ACC112 (cell line): ENCODE data around the gene TPX2.

ENCODE experiments used
- H2AFZ ChIP-seq: fragments of 200-600 bp; sonication (generic); one replicate; pipeline ENCODE4 v1.6.0; 2017; ENCODE audit warnings: antibody characterized with exemption, low read length; ENCODE audit not compliant: unreplicated experiment
- H3K27ac ChIP-seq: fragments of 200-600 bp; sonication (generic); 2 replicates; pipeline ENCODE4 v1.5.1; 2014; ENCODE audit warnings: low read depth, mild to moderate bottlenecking, antibody characterized with exemption, low read length, moderate library complexity
- H3K27me3 ChIP-seq: fragments of 200-600 bp; sonication (generic); 2 replicates; pipeline ENCODE4 v1.6.1; 2014; ENCODE audit warnings: mild to moderate bottlenecking, antibody characterized with exemption, low read length, moderate library complexity, mixed read lengths; ENCODE audit not compliant: insufficient read depth
- H3K36me3 ChIP-seq: fragments of 200-600 bp; sonication (generic); 2 replicates; pipeline ENCODE4 v1.6.1; 2016; ENCODE audit warnings: mild to moderate bottlenecking, antibody characterized with exemption, low read length, moderate library complexity, mixed read lengths; ENCODE audit not compliant: insufficient read depth
- H3K4me1 ChIP-seq: fragments of 200-600 bp; sonication (generic); one replicate; pipeline ENCODE4 v1.6.1; 2016; ENCODE audit warnings: low read length, mixed read lengths; ENCODE audit not compliant: insufficient read depth, unreplicated experiment, control insufficient read depth
- H3K4me3 ChIP-seq: fragments of 200-600 bp; sonication (generic); 2 replicates; pipeline ENCODE4 v1.5.1; 2014; ENCODE audit warnings: mild to moderate bottlenecking, low read depth, low read length
- H3K79me2 ChIP-seq: fragments of 200-600 bp; sonication (generic); one replicate; pipeline ENCODE4 v1.6.0; 2016; ENCODE audit warnings: low read length; ENCODE audit not compliant: control insufficient read depth, unreplicated experiment, insufficient read depth

TPX2 gene

GRCh38 chr20:31774408-31774807, 35.3 kb downstream of the TPX2 start:
- Histone ChIP-seq H2AFZ (no peak overlapping the region), H3K27me3 (no peaks in the 10 kb centered on the region), H3K4me1 (peaks cover 7% of the 10 kb centered on the region), H3K4me3 (no peak overlapping the region), H3K27ac (no peak overlapping the region), H3K36me3 (peaks cover 40% of the 10 kb centered on the region), H3K79me2 (peaks cover 25% of the 10 kb centered on the region)

- Histone ChIP-seq H3K79me2 (peaks cover 17% of the 10 kb centered on the region), H3K4me3 (no peak overlapping the region), H3K27ac (no peak overlapping the region), H3K4me1 (peaks cover 13% of the 10 kb centered on the region), H3K27me3 (no peaks in the 10 kb centered on the region), H2AFZ (no peak overlapping the region), H3K36me3 (peaks cover 59% of the 10 kb centered on the region)
Observed at GRCh38 chr20:31780839-31781238, 41.7 kb downstream of the TPX2 start.

- Histone ChIP-seq H3K27me3 (no peaks in the 10 kb centered on the region), H3K79me2 (peaks cover 22% of the 10 kb centered on the region), H2AFZ (no peak overlapping the region), H3K27ac (no peak overlapping the region), H3K36me3 (peaks cover 58% of the 10 kb centered on the region), H3K4me1 (peaks cover 13% of the 10 kb centered on the region), H3K4me3 (no peak overlapping the region)
Observed at GRCh38 chr20:31781945-31782344, 42.9 kb downstream of the TPX2 start.

DNA sequence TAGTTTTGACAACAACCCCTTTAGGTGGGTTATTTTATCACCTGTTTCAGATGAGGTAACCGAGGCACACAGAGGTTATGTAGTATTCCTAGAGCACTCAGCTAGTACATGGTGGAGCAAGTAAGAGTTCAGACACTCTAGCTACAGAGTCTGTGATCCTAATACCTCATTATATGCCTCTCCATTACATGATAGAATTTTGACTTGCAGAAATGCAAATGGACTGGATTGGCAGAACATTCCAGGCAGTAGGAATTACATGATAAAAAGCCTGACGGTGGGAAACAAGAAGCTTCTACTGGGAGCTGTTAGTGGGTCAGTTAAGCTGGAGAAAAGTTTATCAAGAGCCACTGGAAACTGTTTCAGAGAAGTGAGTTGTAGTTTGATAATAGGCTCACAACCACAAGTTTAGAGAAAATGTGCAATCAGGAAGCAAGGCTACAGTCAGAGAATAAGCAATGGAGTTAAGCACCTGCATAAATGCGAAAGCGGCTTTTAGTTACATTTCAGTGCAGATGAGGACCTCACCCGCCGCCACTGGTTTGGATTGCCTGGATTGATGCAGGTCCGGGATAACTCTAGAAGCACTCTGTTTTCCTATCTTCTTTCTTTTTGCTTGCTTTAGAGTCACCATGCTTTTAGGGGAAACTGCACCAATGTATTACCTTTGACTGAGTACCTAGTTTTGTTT, 45.4 kb downstream of the TPX2 start:
- Histone ChIP-seq H3K4me3 (no peak overlapping the region), H3K4me1 (peaks cover 23% of the 10 kb centered on the region), H3K27ac (no peak overlapping the region), H3K27me3 (no peaks in the 10 kb centered on the region), H3K79me2 (peaks cover 27% of the 10 kb centered on the region), H2AFZ (no peak overlapping the region), H3K36me3 (peaks cover 43% of the 10 kb centered on the region)

DNA sequence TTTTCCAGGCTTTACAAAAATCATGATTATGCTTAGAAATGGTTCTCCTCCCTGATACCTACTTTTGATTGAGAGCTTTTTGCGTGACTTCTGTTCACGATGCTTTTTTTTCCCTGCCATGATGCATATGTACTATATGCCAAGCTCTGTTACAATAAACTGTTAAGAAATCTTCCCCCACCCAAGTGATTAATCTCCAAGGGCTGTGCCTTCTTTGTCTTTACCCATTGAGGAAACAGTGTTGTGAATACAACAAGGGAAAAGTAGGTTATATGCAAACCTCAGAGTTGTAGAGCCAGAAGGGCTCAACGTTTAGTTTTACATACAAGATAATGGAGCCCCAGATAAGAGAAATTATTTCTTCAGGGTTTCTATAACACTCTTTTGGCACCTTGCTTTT, 46.0 kb downstream of the TPX2 start:
- Histone ChIP-seq H3K27me3 (no peaks in the 10 kb centered on the region), H3K36me3 (peaks cover 40% of the 10 kb centered on the region), H3K4me1 (peaks cover 23% of the 10 kb centered on the region), H3K27ac (no peak overlapping the region), H2AFZ (no peak overlapping the region), H3K4me3 (no peak overlapping the region), H3K79me2 (peaks cover 27% of the 10 kb centered on the region)

- Histone ChIP-seq H3K79me2 (peaks cover 23% of the 10 kb centered on the region), H3K27me3 (no peaks in the 10 kb centered on the region), H3K36me3 (peaks cover 42% of the 10 kb centered on the region), H3K4me3 (no peak overlapping the region), H2AFZ (no peak overlapping the region), H3K27ac (peak overlapping the region; percentile 43), H3K4me1 (peaks cover 16% of the 10 kb centered on the region)
Observed at GRCh38 chr20:31788578-31788977, 49.5 kb downstream of the TPX2 start.

DNA sequence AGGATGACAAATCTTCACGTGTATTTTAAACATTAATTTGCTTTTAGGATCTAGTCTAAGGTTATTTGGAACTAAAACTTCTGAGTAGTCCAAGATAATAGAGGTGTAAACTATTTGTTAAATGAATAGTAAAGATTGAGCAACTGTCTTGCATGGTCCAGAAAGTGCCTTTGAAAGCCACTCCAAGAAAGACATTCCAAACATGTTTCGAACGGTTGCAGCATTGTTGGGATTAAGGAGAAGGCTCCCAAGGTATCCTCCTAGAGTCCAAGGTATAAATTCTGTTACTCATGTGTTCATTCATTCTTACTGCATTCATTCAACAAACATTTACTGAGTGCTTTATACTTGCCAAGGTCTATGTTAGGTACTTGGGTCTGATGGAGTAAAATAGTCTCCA, 51.3 kb downstream of the TPX2 start:
- H3K36me3 ChIP-seq: peaks cover 36% of the 10 kb centered on the region

GRCh38 chr20:31797364-31797763, 58.3 kb downstream of the TPX2 start:
- Histone ChIP-seq H2AFZ (no peak overlapping the region), H3K4me3 (no peak overlapping the region), H3K36me3 (peaks cover 51% of the 10 kb centered on the region), H3K27ac (no peak overlapping the region), H3K4me1 (no peaks in the 10 kb centered on the region), H3K79me2 (peaks cover 10% of the 10 kb centered on the region), H3K27me3 (no peaks in the 10 kb centered on the region)

More for the DNA sequence above, 51.3 kb downstream of the TPX2 start:
- Histone ChIP-seq H3K4me3 (no peak overlapping the region), H3K27me3 (no peaks in the 10 kb centered on the region), H3K27ac (no peak overlapping the region), H3K4me1 (peaks cover 10% of the 10 kb centered on the region), H3K79me2 (peaks cover 18% of the 10 kb centered on the region), H2AFZ (no peak overlapping the region)

DNA sequence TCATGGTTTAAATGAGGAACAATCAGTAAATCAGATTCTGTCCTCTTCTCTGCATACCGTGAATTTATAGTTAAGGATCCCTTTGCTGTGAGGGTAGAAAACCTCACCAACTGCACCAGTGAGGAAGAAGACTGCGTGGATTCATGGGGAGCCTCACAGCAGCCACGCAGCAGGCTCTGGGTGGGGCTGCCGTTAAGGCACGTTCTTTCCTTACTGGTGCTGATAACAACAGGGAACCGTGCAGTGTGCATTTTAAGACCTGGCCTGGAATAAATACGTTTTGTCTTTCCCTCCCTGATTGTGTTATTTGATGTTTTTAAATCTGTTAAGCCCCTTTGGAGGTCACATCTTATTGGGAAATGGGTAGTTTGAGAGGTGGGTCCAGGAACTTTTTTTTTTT, 62.4 kb downstream of the TPX2 start:
- Histone ChIP-seq H3K4me1 (no peaks in the 10 kb centered on the region), H3K27ac (no peak overlapping the region), H3K4me3 (no peak overlapping the region), H3K27me3 (no peaks in the 10 kb centered on the region), H3K79me2 (no peaks in the 10 kb centered on the region), H2AFZ (no peak overlapping the region), H3K36me3 (peaks cover 27% of the 10 kb centered on the region)

DNA sequence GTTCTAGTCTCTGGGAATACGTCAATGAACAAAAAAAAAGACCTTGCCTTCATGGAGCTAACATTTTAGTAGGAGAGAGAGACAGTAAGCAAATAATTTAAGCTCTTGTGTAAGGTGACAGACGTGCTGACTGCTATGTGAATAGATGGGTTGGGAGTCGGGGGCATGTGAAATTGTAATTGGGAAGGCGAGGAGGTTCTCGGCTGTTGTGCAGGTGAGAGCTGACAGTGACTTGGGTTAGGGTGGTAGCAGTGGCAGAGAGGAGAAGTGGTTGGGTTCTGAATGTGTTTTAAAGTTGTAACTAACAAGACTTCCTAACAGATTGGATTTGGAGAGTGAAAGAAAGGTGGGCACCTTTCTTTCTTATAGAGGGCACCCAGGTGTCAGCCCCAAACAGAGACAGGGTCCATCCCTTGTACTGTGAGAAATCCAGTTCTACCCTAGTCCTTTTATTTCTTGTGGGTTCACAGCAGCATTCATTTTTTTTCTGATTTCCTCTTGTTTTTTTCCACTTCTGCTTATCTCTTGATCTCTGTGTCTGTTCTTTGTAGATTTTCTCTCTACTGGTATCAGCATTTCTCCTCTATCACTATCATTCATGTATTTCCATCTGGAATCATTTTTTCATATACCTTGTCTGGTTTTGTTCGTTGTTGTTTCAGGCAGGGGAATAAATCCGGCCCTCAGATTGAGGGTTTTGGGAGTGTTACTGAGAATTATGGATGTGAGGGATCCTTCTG, 64.6 kb downstream of the TPX2 start:
- H3K4me3 ChIP-seq: no peak overlapping the region
- no peaks in the 10 kb centered on the region for H3K79me2 ChIP-seq
- no peak overlapping the region for H2AFZ ChIP-seq
- H3K27ac ChIP-seq: no peak overlapping the region
- H3K27me3 ChIP-seq: no peaks in the 10 kb centered on the region
- no peaks in the 10 kb centered on the region for H3K4me1 ChIP-seq
- H3K36me3 ChIP-seq: peaks cover 18% of the 10 kb centered on the region; the same call in 1 of the 2 replicates
